Measurements from ENCODE around the gene SOD2. TPM values are rescaled to one million over a fixed set of nuclear protein-coding genes. Genes with fewer than 3 reads are reported as not detected.
A peak's percentile ranks its signal among the peaks of the same experiment; 100 is the strongest.

The SOD2 gene
- total and polyA plus RNA-seq, 2 of the 13 experiments (the other 11 are each of a cell fraction or from before 2014, with no cell fraction given), result 304 to 309 TPM

DNA sequence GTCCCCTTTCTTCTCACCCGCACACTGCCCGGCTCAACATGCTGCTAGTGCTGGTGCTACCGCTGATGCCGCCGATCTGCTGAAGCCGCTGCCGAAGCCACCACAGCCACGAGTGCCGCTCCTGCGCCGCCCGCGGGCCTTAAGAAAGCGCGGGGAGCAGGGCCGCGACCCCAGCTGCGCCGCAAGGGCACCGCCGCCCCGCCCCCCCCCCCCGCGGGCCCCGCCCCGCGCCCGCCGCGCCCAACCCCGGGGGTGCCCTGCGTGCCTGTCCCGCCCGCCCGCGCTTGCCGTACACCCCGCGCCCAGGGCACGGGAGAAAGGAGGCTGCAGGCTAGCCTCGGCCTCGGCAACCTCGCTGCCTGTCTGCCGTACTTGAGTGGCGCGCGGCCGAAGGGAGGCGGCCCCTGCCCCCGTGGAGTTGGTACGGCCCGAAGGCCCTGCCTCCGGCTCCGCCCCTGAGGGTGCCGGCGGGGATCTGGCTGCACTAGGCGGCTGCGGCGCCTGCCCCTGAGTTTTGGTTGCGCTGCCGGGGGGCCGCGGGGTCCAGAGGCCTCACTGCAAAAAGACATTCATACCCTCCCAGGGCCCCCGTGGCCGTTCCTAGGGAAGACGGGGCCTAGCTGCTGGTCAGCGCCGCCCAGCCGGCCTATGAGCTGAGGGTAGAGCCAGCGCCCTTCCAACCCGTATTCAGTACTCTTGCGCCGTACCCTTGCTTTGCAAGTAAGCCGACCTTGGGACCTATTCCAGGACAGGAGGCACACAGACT lies at the start of gene SOD2 (continued):
- TF ChIP-seq, protein P1, sequence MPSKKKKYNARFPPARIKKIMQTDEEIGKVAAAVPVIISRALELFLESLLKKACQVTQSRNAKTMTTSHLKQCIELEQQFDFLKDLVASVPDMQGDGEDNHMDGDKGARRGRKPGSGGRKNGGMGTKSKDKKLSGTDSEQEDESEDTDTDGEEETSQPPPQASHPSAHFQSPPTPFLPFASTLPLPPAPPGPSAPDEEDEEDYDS (CRISPR knock-in tag; IDR thresholded peaks at IDR 0.05), result peak; percentile 96
- TF ChIP-seq FOXA1 (IDR thresholded peaks at IDR 0.05) (no peak), FOXA1 (CRISPR knock-in tag; IDR thresholded peaks at IDR 0.05) (peak; percentile 27; the same call in 1 of the 2 replicates), ZFP62 (CRISPR knock-in tag; IDR thresholded peaks at IDR 0.05) (no peak), ZNF431 (CRISPR knock-in tag; IDR thresholded peaks at IDR 0.05; ENCODE audit: borderline replicate concordance, low read depth) (peak; percentile 37), ZNF547 (CRISPR knock-in tag; IDR thresholded peaks at IDR 0.05) (peak; percentile 97), SP5 (CRISPR knock-in tag; IDR thresholded peaks at IDR 0.05; ENCODE audit: borderline replicate concordance, low read depth) (peak; percentile 87; the same call in 1 of the 2 replicates), RFX3 (CRISPR knock-in tag; IDR thresholded peaks at IDR 0.05) (no peak), HNRNPUL1 (IDR thresholded peaks at IDR 0.05; ENCODE audit: low read depth, low read length) (peak; percentile 67; the same call in 1 of the 2 replicates), NR3C1 (CRISPR knock-in tag; IDR thresholded peaks at IDR 0.05) (no peak), HOXA5 (CRISPR knock-in tag; IDR thresholded peaks at IDR 0.05) (peak; percentile 95), PRMT3 (CRISPR knock-in tag; IDR thresholded peaks at IDR 0.05; ENCODE audit: borderline replicate concordance, low read depth) (peak; percentile 61; the same call in 1 of the 2 replicates), ZNF558 (CRISPR knock-in tag; IDR thresholded peaks at IDR 0.05; ENCODE audit: borderline replicate concordance) (peak; percentile 84; the same call in 1 of the 2 replicates), KMT2B (CRISPR knock-in tag; IDR thresholded peaks at IDR 0.05) (peak; percentile 79; the same call in 1 of the 2 replicates), CENPT (CRISPR knock-in tag; IDR thresholded peaks at IDR 0.05; ENCODE audit: low read depth) (no peak), ZNF20 (CRISPR knock-in tag; IDR thresholded peaks at IDR 0.05) (peak; percentile 74; the same call in 1 of the 2 replicates), ZNF652 (CRISPR knock-in tag; IDR thresholded peaks at IDR 0.05; ENCODE audit: borderline replicate concordance, low read depth) (no peak)
- TF ChIP-seq, protein P2, sequence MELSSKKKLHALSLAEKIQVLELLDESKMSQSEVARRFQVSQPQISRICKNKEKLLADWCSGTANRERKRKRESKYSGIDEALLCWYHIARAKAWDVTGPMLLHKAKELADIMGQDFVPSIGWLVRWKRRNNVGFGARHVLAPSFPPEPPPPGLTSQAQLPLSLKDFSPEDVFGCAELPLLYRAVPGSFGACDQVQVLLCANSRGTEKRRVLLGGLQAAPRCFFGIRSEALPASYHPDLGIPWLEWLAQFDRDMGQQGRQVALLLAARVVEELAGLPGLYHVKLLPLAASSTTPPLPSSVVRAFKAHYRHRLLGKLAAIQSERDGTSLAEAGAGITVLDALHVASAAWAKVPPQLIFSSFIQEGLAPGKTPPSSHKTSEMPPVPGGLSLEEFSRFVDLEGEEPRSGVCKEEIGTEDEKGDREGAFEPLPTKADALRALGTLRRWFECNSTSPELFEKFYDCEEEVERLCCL (CRISPR knock-in tag; IDR thresholded peaks at IDR 0.05; ENCODE audit: borderline replicate concordance), result peak; percentile 18; the same call in 1 of the 2 replicates
- TF ChIP-seq, protein P3, sequence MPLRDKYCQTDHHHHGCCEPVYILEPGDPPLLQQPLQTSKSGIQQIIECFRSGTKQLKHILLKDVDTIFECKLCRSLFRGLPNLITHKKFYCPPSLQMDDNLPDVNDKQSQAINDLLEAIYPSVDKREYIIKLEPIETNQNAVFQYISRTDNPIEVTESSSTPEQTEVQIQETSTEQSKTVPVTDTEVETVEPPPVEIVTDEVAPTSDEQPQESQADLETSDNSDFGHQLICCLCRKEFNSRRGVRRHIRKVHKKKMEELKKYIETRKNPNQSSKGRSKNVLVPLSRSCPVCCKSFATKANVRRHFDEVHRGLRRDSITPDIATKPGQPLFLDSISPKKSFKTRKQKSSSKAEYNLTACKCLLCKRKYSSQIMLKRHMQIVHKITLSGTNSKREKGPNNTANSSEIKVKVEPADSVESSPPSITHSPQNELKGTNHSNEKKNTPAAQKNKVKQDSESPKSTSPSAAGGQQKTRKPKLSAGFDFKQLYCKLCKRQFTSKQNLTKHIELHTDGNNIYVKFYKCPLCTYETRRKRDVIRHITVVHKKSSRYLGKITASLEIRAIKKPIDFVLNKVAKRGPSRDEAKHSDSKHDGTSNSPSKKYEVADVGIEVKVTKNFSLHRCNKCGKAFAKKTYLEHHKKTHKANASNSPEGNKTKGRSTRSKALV (CRISPR knock-in tag; IDR thresholded peaks at IDR 0.05), result peak; percentile 59; the same call in 1 of the 2 replicates
- TF ChIP-seq, protein P4, sequence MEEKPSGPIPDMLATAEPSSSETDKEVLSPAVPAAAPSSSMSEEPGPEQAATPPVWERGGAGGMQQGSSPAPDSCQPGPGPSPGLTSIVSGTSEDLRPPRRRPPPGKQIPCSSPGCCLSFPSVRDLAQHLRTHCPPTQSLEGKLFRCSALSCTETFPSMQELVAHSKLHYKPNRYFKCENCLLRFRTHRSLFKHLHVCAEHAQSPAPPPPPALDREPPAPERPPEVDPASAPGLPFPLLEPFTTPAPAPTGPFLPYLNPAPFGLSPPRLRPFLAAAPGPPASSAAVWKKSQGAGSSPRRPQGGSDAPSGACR (CRISPR knock-in tag; IDR thresholded peaks at IDR 0.05), result peak; percentile 97; the same call in 1 of the 2 replicates
- TF ChIP-seq, protein P5, sequence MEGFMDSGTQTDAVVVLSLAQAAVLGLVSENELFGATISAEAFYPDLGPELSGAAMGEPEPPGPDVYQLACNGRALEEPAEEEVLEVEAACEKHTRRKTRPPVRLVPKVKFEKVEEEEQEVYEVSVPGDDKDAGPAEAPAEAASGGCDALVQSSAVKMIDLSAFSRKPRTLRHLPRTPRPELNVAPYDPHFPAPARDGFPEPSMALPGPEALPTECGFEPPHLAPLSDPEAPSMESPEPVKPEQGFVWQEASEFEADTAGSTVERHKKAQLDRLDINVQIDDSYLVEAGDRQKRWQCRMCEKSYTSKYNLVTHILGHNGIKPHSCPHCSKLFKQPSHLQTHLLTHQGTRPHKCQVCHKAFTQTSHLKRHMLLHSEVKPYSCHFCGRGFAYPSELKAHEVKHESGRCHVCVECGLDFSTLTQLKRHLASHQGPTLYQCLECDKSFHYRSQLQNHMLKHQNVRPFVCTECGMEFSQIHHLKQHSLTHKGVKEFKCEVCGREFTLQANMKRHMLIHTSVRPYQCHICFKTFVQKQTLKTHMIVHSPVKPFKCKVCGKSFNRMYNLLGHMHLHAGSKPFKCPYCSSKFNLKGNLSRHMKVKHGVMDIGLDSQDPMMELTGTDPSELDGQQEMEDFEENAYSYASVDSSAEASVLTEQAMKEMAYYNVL (CRISPR knock-in tag; IDR thresholded peaks at IDR 0.05; ENCODE audit: borderline replicate concordance), result peak; percentile 87; the same call in 1 of the 2 replicates
- TF ChIP-seq, protein P6, sequence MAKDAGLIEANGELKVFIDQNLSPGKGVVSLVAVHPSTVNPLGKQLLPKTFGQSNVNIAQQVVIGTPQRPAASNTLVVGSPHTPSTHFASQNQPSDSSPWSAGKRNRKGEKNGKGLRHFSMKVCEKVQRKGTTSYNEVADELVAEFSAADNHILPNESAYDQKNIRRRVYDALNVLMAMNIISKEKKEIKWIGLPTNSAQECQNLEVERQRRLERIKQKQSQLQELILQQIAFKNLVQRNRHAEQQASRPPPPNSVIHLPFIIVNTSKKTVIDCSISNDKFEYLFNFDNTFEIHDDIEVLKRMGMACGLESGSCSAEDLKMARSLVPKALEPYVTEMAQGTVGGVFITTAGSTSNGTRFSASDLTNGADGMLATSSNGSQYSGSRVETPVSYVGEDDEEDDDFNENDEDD (CRISPR knock-in tag; IDR thresholded peaks at IDR 0.05; ENCODE audit: borderline replicate concordance), result peak; percentile 85
